ENCODE results near the gene GSTK1. TPM values are rescaled to one million over a fixed set of nuclear protein-coding genes. Genes with fewer than 3 reads are reported as not detected.

The GSTK1 gene
- total and polyA plus RNA-seq, 10 of the 15 experiments (the other 5 are each of a cell fraction or from before 2014, with no cell fraction given): 76.2 to 166 (median 127) TPM

DNA sequence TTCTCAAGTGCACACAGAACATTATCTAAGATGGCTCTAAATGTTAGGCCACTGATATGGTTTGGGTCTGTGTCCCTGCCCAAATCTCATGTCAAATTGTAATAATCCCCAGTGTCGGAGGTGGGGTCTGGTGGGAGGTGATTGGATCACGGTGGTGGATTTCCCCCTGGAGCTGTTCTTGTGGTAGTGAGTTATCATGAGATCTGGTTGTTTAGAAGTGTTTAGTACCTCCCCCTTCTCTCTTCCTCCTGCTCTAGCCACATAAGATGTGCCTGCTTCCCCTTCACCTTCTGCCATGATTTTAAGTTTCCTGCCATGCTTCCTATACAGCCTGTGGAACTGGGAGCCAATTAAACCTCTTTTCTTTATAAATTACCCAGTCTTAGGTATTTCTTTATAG, 11.2 kb upstream of the GSTK1 start (continued):
- no peak for TF ChIP-seq HDAC2 (IDR thresholded peaks at IDR 0.05)
- no peak for TF ChIP-seq TCF3 (IDR thresholded peaks at IDR 0.05; ENCODE audit: borderline replicate concordance, insufficient read depth, low read depth, low read length)

DNA sequence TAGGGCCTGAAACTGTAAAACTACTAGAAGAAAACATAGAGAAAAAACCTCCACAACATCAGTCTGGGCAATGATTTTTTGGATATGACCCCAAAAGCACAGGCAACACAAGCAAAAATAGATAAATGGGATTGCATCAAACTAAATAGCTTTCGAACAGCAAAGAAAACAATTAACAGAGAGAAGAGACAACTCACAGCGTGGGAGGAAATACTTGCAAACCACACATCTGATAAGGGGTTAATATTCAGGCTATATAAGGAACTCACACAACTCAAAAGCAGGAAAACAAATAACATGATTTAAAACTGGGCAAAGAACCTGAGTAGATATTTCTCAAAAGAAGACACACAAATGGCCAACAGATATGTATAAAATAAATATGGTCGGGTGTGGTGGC, 7.7 kb upstream of the GSTK1 start:
- Histone ChIP-seq H2AFZ (ENCODE audit: control insufficient read depth, low read depth, low read length) (no peak overlapping the region), H3K4me1 (ENCODE audit: control insufficient read depth, insufficient read depth, low read length) (peaks cover 10% of the 10 kb centered on the region; the same call in 1 of the 2 replicates), H3K27ac (ENCODE audit: control insufficient read depth, insufficient read depth) (no peak overlapping the region), H3K36me3 (ENCODE audit: control insufficient read depth in 2 of 2, insufficient read depth in 2 of 2, low read length in 1 of 2) (no peaks in the 10 kb centered on the region), H4K20me1 (ENCODE audit: control insufficient read depth, insufficient read depth) (no peaks in the 10 kb centered on the region), H3K4me2 (ENCODE audit: control insufficient read depth, insufficient read depth) (no peak overlapping the region), H3K27me3 (replicated peaks in 1 of 2; ENCODE audit: control insufficient read depth in 2 of 2, insufficient read depth in 2 of 2, low read length in 1 of 2) (no peaks in the 10 kb centered on the region), H3K79me2 (ENCODE audit: control insufficient read depth, insufficient read depth, low read length) (no peaks in the 10 kb centered on the region), H3K9me3 (replicated peaks; ENCODE audit: control insufficient read depth, insufficient read depth, low read length) (no peaks in the 10 kb centered on the region), H3K4me3 (no peak overlapping the region), H3K9ac (ENCODE audit: control insufficient read depth, insufficient read depth, low read length) (no peak overlapping the region)
- ChIA-PET POLR2A (interaction anchor here (0.6 kb wide), 1 partner anchor 8 kb away, joined by 3 read pairs; the partner anchor contains the start of gene GSTK1), RAD21 (ENCODE audit: unreplicated experiment) (interaction anchor here (1.1 kb wide), 1 partner anchor 44 kb away, joined by 3 read pairs; no protein-coding TSS in a partner anchor), SMC1A (ENCODE audit: uncharacterized antibody, unreplicated experiment) (interaction anchor here (1.5 kb wide), 1 partner anchor 160 kb away, joined by 5 read pairs; no protein-coding TSS in a partner anchor), CTCF (interaction anchor here (1.2 to 9.4 kb wide), 3 partner anchors 16 to 44 kb away, joined by 4 to 66 read pairs (median 4); no protein-coding TSS in a partner anchor)
- DNase-seq (ENCODE audit: low read depth, low spot score) (no peak), FAIRE-seq (no peak), ATAC-seq (no peak)
- 47% methylated on average over 3 of the region's 3 CpGs for WGBS (ENCODE audit: insufficient coverage, insufficient replicate concordance, low lambda C conversion rate, missing lambda C conversion rate)
- TF ChIP-seq CREM (IDR thresholded peaks at IDR 0.05; ENCODE audit: low read depth) (no peak), TARDBP (IDR thresholded peaks at IDR 0.05; ENCODE audit: borderline replicate concordance) (no peak)
- intact Hi-C loops (cut with micrococcal nuclease; ENCODE audit: unreplicated experiment) (no loop called here), in situ Hi-C loops (cut with MboI) (no loop called here)
- no TSS peak for BruUV-seq (replicated peaks)

DNA sequence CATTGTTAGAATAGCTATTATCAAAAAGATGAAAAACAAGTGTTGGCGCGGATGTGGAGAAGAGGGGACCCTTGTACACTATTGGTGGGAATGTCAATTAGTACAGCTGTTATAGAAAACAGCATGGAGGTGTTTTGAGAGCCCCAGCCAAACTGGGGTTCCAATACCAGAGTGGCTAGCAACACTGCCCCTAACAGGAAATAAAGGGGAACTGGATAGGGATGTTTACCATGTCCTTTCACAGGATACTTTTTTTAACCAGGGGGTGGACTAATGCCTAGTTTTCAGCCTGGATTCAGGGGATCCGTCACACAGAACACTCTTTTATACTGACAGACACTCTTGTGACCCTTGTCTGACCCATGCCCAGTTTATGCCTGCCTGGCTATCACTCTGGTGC, 6.9 kb upstream of the GSTK1 start:
- no peak overlapping the region for H3K4me3 ChIP-seq
- H3K27ac ChIP-seq (ENCODE audit: control insufficient read depth, insufficient read depth): no peak overlapping the region
- no peak overlapping the region for H2AFZ ChIP-seq (ENCODE audit: control insufficient read depth, low read depth, low read length)
- no peaks in the 10 kb centered on the region for H3K79me2 ChIP-seq (ENCODE audit: control insufficient read depth, insufficient read depth, low read length)
- SMC1A ChIA-PET (ENCODE audit: uncharacterized antibody, unreplicated experiment): no interaction called here
- peaks cover 10% of the 10 kb centered on the region; the same call in 1 of the 2 replicates for H3K4me1 ChIP-seq (ENCODE audit: control insufficient read depth, insufficient read depth, low read length)
- WGBS (ENCODE audit: insufficient coverage, insufficient replicate concordance, low lambda C conversion rate, missing lambda C conversion rate): 75% methylated on average over 3 of the region's 3 CpGs
- POLR2A ChIA-PET: no interaction called here
- no peak overlapping the region for H3K9ac ChIP-seq (ENCODE audit: control insufficient read depth, insufficient read depth, low read length)
- DNase-seq (ENCODE audit: low read depth, low spot score) (no peak), FAIRE-seq (no peak), ATAC-seq (peak; percentile 60)
- in situ Hi-C loops (cut with MboI): no loop called here
- H3K4me2 ChIP-seq (ENCODE audit: control insufficient read depth, insufficient read depth): no peak overlapping the region
- CTCF ChIA-PET: interaction anchor here (1.2 to 9.4 kb wide), 3 partner anchors 16 to 50 kb away, joined by 4 to 66 read pairs (median 4); no protein-coding TSS in a partner anchor
- TF ChIP-seq GABPA (IDR thresholded peaks at IDR 0.05; ENCODE audit: low read depth) (no peak), RAD21 (IDR thresholded peaks at IDR 0.05; ENCODE audit: insufficient read depth, low read depth, low read length) (no peak), SPI1 (IDR thresholded peaks at IDR 0.05; ENCODE audit: borderline replicate concordance, insufficient read depth, low read depth, low read length) (peak; percentile 29; the same call in 1 of the 2 replicates), NFXL1 (IDR thresholded peaks at IDR 0.05; ENCODE audit: borderline replicate concordance) (no peak)
- no peaks in the 10 kb centered on the region for H4K20me1 ChIP-seq (ENCODE audit: control insufficient read depth, insufficient read depth)
- H3K36me3 ChIP-seq (ENCODE audit: control insufficient read depth in 2 of 2, insufficient read depth in 2 of 2, low read length in 1 of 2): no peaks in the 10 kb centered on the region
- RAD21 ChIA-PET (ENCODE audit: unreplicated experiment): interaction anchor here (1.1 kb wide), 1 partner anchor 43 kb away, joined by 3 read pairs; no protein-coding TSS in a partner anchor
- no TSS peak for BruUV-seq (replicated peaks)
- H3K9me3 ChIP-seq (replicated peaks; ENCODE audit: control insufficient read depth, insufficient read depth, low read length): no peaks in the 10 kb centered on the region
- H3K27me3 ChIP-seq (replicated peaks in 1 of 2; ENCODE audit: control insufficient read depth in 2 of 2, insufficient read depth in 2 of 2, low read length in 1 of 2): no peaks in the 10 kb centered on the region
- intact Hi-C loops (cut with micrococcal nuclease; ENCODE audit: unreplicated experiment): no loop called here
